ENCODE measurements around the gene CEP68. TPM values are rescaled to one million over a fixed set of nuclear protein-coding genes. Genes with fewer than 3 reads are reported as not detected.

Gene CEP68
- total RNA-seq, 1 experiment from 2014 or later = 11.2 TPM

GRCh38 chr2:65098741-65099140, 42.5 kb downstream of the CEP68 start:
- Histone ChIP-seq H3K27me3 (ENCODE audit: insufficient read depth, low read length) (no peaks in the 10 kb centered on the region), H3K27ac (ENCODE audit: low read depth, low read length) (no peak overlapping the region), H3K79me2 (ENCODE audit: insufficient read depth, low read length) (peaks cover 87% of the 10 kb centered on the region), H3K4me2 (ENCODE audit: low read length) (no peak overlapping the region), H4K20me1 (ENCODE audit: insufficient read depth) (peaks cover 12% of the 10 kb centered on the region; the same call in 1 of the 2 replicates), H3K9me2 (ENCODE audit: insufficient read depth) (no peaks in the 10 kb centered on the region), H3K9me3 (ENCODE audit: control insufficient read depth in 1 of 2, insufficient read depth in 1 of 2, low read depth in 1 of 2, low read length in 2 of 2) (no peaks in the 10 kb centered on the region), H3K4me1 (ENCODE audit: control insufficient read depth in 1 of 2, insufficient read depth in 2 of 2, low read length in 2 of 2) (no peaks in the 10 kb centered on the region), H2AFZ (ENCODE audit: low read depth, low read length, poor library complexity, severe bottlenecking) (no peak overlapping the region), H3K4me3 (replicated peaks in 1 of 2; ENCODE audit: low read depth in 1 of 2, low read length in 2 of 2) (no peak overlapping the region), H3K9ac (ENCODE audit: low read length) (no peak overlapping the region), H3K36me3 (ENCODE audit: control insufficient read depth in 1 of 2, insufficient read depth in 2 of 2, low read length in 2 of 2) (peaks cover 23 to 32% of the 10 kb centered on the region in 2 experiments; a peak in 3 of 4 replicates)
- ATAC-seq (no peak), DNase-seq (ENCODE audit: low read depth, low spot score) (no peak)
- CTCF ChIA-PET = no interaction called here
- RAD21 ChIA-PET (ENCODE audit: low non-redundant PET in 1 of 2, low total read pairs in 2 of 2, uncharacterized antibody in 2 of 2, unreplicated experiment in 2 of 2) = interaction anchor here in 1 of 2 experiments (1.2 kb wide), 1 partner anchor 31 kb away, joined by 4 read pairs; the partner anchor contains the start of gene RAB1A
- TF ChIP-seq MAX (IDR thresholded peaks at IDR 0.05) (no peak), ELF1 (IDR thresholded peaks at IDR 0.05; ENCODE audit: borderline replicate concordance, low read depth) (no peak), EZH2phosphoT487 (IDR thresholded peaks at IDR 0.05; ENCODE audit: borderline replicate concordance) (no peak), EGR1 (IDR thresholded peaks at IDR 0.05; ENCODE audit: low read depth) (no peak), CEBPB (IDR thresholded peaks at IDR 0.05; ENCODE audit: low read depth) (no peak), SRF (IDR thresholded peaks at IDR 0.05; ENCODE audit: low read depth) (no peak), POLR2AphosphoS5 (IDR thresholded peaks at IDR 0.05; ENCODE audit: low read depth, low read length) (no peak)
- POLR2A ChIA-PET = no interaction called here
- no TSS peak for BruUV-seq (replicated peaks)
- intact Hi-C loops (cut with micrococcal nuclease) = no loop called here

GRCh38 chr2:65101071-65101470, 44.9 kb downstream of the CEP68 start:
- ATAC-seq = no peak
- H3K27ac ChIP-seq (ENCODE audit: low read depth, low read length) = no peak overlapping the region
- no peaks in the 10 kb centered on the region for H3K27me3 ChIP-seq (ENCODE audit: insufficient read depth, low read length)
- H3K36me3 ChIP-seq (ENCODE audit: control insufficient read depth in 1 of 2, insufficient read depth in 2 of 2, low read length in 2 of 2) = peaks cover 23 to 33% of the 10 kb centered on the region in 2 experiments; a peak in 3 of 4 replicates
- no peaks in the 10 kb centered on the region for H3K9me3 ChIP-seq (ENCODE audit: control insufficient read depth in 1 of 2, insufficient read depth in 1 of 2, low read depth in 1 of 2, low read length in 2 of 2)
- intact Hi-C loops (cut with micrococcal nuclease) = no loop called here
- peaks cover 93% of the 10 kb centered on the region for H3K79me2 ChIP-seq (ENCODE audit: insufficient read depth, low read length)
- no peak overlapping the region for H3K4me2 ChIP-seq (ENCODE audit: low read length)
- H3K4me3 ChIP-seq (replicated peaks in 1 of 2; ENCODE audit: low read depth in 1 of 2, low read length in 2 of 2) = no peak overlapping the region
- POLR2A ChIA-PET = interaction anchor here (0.7 to 1.2 kb wide), 3 partner anchors 12 to 29 kb away, joined by 3 to 5 read pairs (median 3); partner anchors contain the start of gene RAB1A
- no TSS peak for BruUV-seq (replicated peaks)
- no peaks in the 10 kb centered on the region for H3K4me1 ChIP-seq (ENCODE audit: control insufficient read depth in 1 of 2, insufficient read depth in 2 of 2, low read length in 2 of 2)
- CTCF ChIA-PET = no interaction called here
- no peaks in the 10 kb centered on the region for H3K9me2 ChIP-seq (ENCODE audit: insufficient read depth)
- TF ChIP-seq POLR2A (IDR thresholded peaks at IDR 0.05; ENCODE audit: borderline replicate concordance, extremely low read depth, insufficient read depth, insufficient read length) (no peak), CEBPB (IDR thresholded peaks at IDR 0.05; ENCODE audit: low read depth) (no peak), RAD21 (IDR thresholded peaks at IDR 0.05; ENCODE audit: low read depth) (no peak), EZH2phosphoT487 (IDR thresholded peaks at IDR 0.05; ENCODE audit: borderline replicate concordance) (no peak), ELF1 (IDR thresholded peaks at IDR 0.05; ENCODE audit: borderline replicate concordance, low read depth) (no peak), ZBTB33 (IDR thresholded peaks at IDR 0.05; ENCODE audit: extremely low read depth, insufficient replicate concordance, low read length) (no peak)
- RAD21 ChIA-PET (ENCODE audit: low non-redundant PET in 1 of 2, low total read pairs in 2 of 2, uncharacterized antibody in 2 of 2, unreplicated experiment in 2 of 2) = no interaction called here
- no peak overlapping the region for H2AFZ ChIP-seq (ENCODE audit: low read depth, low read length, poor library complexity, severe bottlenecking)
- DNase-seq (ENCODE audit: low read depth, low spot score) = no peak
- peaks cover 14% of the 10 kb centered on the region; the same call in 1 of the 2 replicates for H4K20me1 ChIP-seq (ENCODE audit: insufficient read depth)
- no peak overlapping the region for H3K9ac ChIP-seq (ENCODE audit: low read length)
